B cell (primary cell): ENCODE data around the gene CFB. TPM values are rescaled to one million over a fixed set of nuclear protein-coding genes. Genes with fewer than 3 reads are reported as not detected.
A peak's percentile ranks its signal among the peaks of the same experiment; 100 is the strongest.

Experiments
- ATAC-seq: fragments of 200-7000 bp; cut with Tn5 transposase; one replicate; pipeline ENCODE4 v1.10.0; 2021; ENCODE audit warnings: low read depth, mild to moderate bottlenecking, moderate number of reproducible peaks, moderate library complexity
- CTCF ChIA-PET: fragments of 350-600 bp; sonication (Branson Sonifier 250); formaldehyde crosslinking; loops from one replicate; lab custom pipeline; 2021; ENCODE audit warnings: antibody characterized with exemption, inconsistent platforms; lab: Charles Lee
- POLR2A ChIA-PET: fragments of 350-600 bp; sonication (Branson Sonifier 250); formaldehyde crosslinking; loops from one replicate; lab custom pipeline; 2021; ENCODE audit warnings: antibody characterized with exemption; lab: Charles Lee
- DNase-seq: peaks from one replicate; pipeline ENCODE4 v3.0.0; 2013
- H2AFZ ChIP-seq: 2 replicates; pipeline ENCODE4 v1.6.1; 2012; ENCODE audit warnings: mild to moderate bottlenecking, low read depth, low read length; ENCODE audit not compliant: insufficient read depth, poor library complexity, severe bottlenecking
- H3K27ac ChIP-seq, 2 donors: 1 replicate in 1 of 2; 2 replicates in 1 of 2; pipeline ENCODE4 v1.5.1; 2012 to 2013; ENCODE audit warnings: low read length in 2 of 2, mild to moderate bottlenecking in 2 of 2, moderate library complexity in 1 of 2
- H3K27me3 ChIP-seq, 4 experiments: fragments of 200-600 bp in 1 of 4; sonication (generic) in 1 of 4; replicated peaks in 1 of 4; 1 replicate in 2 of 4; 2 replicates in 2 of 4; pipeline versions ENCODE4 v1.6.1 to v1.7.0; 2013 to 2016; ENCODE audit warnings: low read length in 3 of 4, mild to moderate bottlenecking in 2 of 4, mixed read lengths in 1 of 4, moderate library complexity in 1 of 4; ENCODE audit not compliant: insufficient read depth in 4 of 4, control insufficient read depth in 3 of 4; ENCODE audit errors: control extremely low read depth in 1 of 4
- H3K36me3 ChIP-seq, 2 experiments: replicated peaks in 1 of 2; 1 replicate in 1 of 2; 2 replicates in 1 of 2; pipeline versions ENCODE4 v1.6.1 to v1.7.1; 2013; ENCODE audit warnings: low read length in 1 of 2; ENCODE audit not compliant: insufficient read depth in 2 of 2, control insufficient read depth in 1 of 2; ENCODE audit errors: control extremely low read depth in 1 of 2, extremely low read depth in 1 of 2
- H3K4me1 ChIP-seq, 2 donors: fragments of 200-600 bp in 1 of 2; sonication (generic) in 1 of 2; 1 replicate in 1 of 2; 2 replicates in 1 of 2; pipeline versions ENCODE4 v1.5.1 to v1.6.1; 2013 to 2017; ENCODE audit warnings: low read length in 2 of 2; ENCODE audit not compliant: control insufficient read depth in 2 of 2, insufficient read depth in 2 of 2
- H3K4me2 ChIP-seq: replicated peaks from 2 replicates; pipeline ENCODE3; 2012; ENCODE audit warnings: mild to moderate bottlenecking, low read depth, low read length; ENCODE audit not compliant: poor library complexity, severe bottlenecking
- H3K4me3 ChIP-seq, 5 experiments: fragments of 200-600 bp in 1 of 5; sonication (generic) in 1 of 5; 1 replicate in 3 of 5; 2 replicates in 2 of 5; pipeline versions ENCODE4 v1.5.1 to v1.7.0; 2011 to 2016; ENCODE audit warnings: low read length in 4 of 5, mild to moderate bottlenecking in 4 of 5, low read depth in 2 of 5, control low read depth in 1 of 5, moderate library complexity in 1 of 5; ENCODE audit not compliant: insufficient read depth in 1 of 5; ENCODE audit errors: control extremely low read depth in 1 of 5, extremely low read depth in 1 of 5
- H3K79me2 ChIP-seq: fragments of 200-600 bp; sonication (generic); one replicate; pipeline ENCODE4 v1.6.0; 2016; ENCODE audit warnings: low read length; ENCODE audit not compliant: control insufficient read depth, insufficient read depth
- H3K9ac ChIP-seq: fragments of 200-600 bp; sonication (generic); 2 replicates; pipeline ENCODE4 v1.6.1; 2017; ENCODE audit warnings: mild to moderate bottlenecking, low read length, moderate library complexity
- H3K9me3 ChIP-seq, 3 donors: one replicate each; pipeline versions ENCODE4 v1.6.1 to v1.7.1; 2013; ENCODE audit warnings: low read length in 2 of 3; ENCODE audit not compliant: control insufficient read depth in 2 of 3, insufficient read depth in 1 of 3; ENCODE audit errors: control extremely low read depth in 1 of 3
- H4K20me1 ChIP-seq: 2 replicates; pipeline ENCODE4 v1.6.0; 2012; ENCODE audit warnings: mild to moderate bottlenecking, low read length; ENCODE audit not compliant: insufficient read depth, control insufficient read depth, poor library complexity, severe bottlenecking
- H3K27ac Mint-ChIP-seq: one replicate; pipeline ENCODE4 v1.8.0; 2021; ENCODE audit warnings: mixed read lengths
- H3K27me3 Mint-ChIP-seq: one replicate; pipeline ENCODE4 v1.8.0; 2021; ENCODE audit warnings: mixed read lengths
- H3K4me1 Mint-ChIP-seq: one replicate; pipeline ENCODE4 v1.8.0; 2021; ENCODE audit warnings: mixed read lengths
- H3K4me3 Mint-ChIP-seq: one replicate; pipeline ENCODE4 v1.8.0; 2021; ENCODE audit warnings: mixed read lengths
- H3K9me3 Mint-ChIP-seq: one replicate; pipeline ENCODE4 v1.8.0; 2022; ENCODE audit warnings: mixed read lengths; ENCODE audit not compliant: insufficient read depth
- EZH2 ChIP-seq: IDR thresholded peaks from 2 replicates; pipeline ENCODE4 v1.6.1; 2012; ENCODE audit warnings: borderline replicate concordance, low read depth, mild to moderate bottlenecking, moderate library complexity, low read length; ENCODE audit not compliant: insufficient read depth, poor library complexity, severe bottlenecking
- WGBS: methylation state at CpG from one replicate; pipeline ENCODE4 v1.1.5; 2013; ENCODE audit warnings: missing lambda C conversion rate; ENCODE audit not compliant: insufficient coverage; 5-methylcytosine and 5-hydroxymethylcytosine counted together
- intact Hi-C: fragments of 100-400 bp; cut with micrococcal nuclease; formaldehyde crosslinking; loops from one replicate; pipeline ENCODE4 v1.10.0; 2022
- polyA plus RNA-seq: library from polyadenylated mRNA; depleted of rRNA; stranded (reverse); fragments of >200 nt; gene quantifications from 2 replicates; pipeline ENCODE4 v1.2.3, GENCODE V29; 2012
- total RNA-seq, 2 donors: library from RNA; stranded (reverse); fragments of 120-200 nt in 1 of 2; gene quantifications; 1 replicate in 1 of 2; 2 replicates in 1 of 2; pipeline versions ENCODE4 v1.2.3 to v1.2.4, GENCODE V29; 2013 to 2022
- TF ChIP-seq, protein P1 (sequence below): fragments of 200-600 bp; IDR thresholded peaks from one replicate; pipeline ENCODE4 v1.8.0; 2022; ENCODE audit warnings: antibody characterized with exemption, mild to moderate bottlenecking

Gene CFB
- total and polyA plus RNA-seq, 2 donors (not counting 1 experiment from before 2014, with no cell fraction given): not detected

DNA sequence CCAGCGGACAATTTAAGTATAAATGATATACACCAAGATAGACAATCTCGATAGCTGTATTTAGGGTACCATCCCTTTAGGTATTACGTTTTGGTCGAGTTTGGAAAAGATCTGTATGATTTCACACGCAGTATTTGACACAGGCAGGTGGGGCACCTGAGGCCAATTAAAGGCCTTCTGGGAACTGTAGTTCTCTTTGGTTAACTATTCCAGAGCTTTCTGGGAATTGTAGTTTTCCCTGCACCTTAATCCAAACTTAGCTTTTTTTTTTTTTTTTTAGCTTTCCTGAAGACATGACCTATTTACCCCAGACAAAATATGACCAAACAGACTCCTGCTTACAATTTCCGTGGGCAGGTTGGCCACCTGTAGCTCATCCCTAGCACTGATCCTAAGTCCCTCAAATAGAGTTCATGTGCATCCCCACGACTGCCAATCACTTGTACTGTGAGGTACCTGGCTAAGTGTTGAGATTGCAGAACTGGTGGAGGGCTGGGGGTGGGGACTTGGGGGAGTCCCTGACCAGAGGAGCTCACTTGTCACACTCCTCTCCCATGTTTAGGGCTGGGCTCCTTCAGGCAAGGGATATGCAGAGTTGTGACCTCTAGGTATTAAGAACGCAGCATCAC is 47.4 kb upstream of the CFB start:
- peaks cover 40% of the 10 kb centered on the region for H3K4me1 Mint-ChIP-seq
- H3K9me3 Mint-ChIP-seq: no peaks in the 10 kb centered on the region
- H3K27me3 ChIP-seq: no peaks in the 10 kb centered on the region
- peak overlapping the region; percentile 99 for H2AFZ ChIP-seq
- H3K27ac ChIP-seq: peak overlapping the region; percentile 76 to 85
- POLR2A ChIA-PET: interaction anchor here (0.6 to 1.5 kb wide), 11 partner anchors 36 to 1283 kb away, joined by 3 to 9 read pairs (median 4); partner anchors contain the start of genes BAG6, C6orf47, DDAH2 and DXO
- peaks cover 0 to 4% of the 10 kb centered on the region in 2 experiments for H3K36me3 ChIP-seq
- intact Hi-C loops: loop anchor here (1.0 to 5.0 kb wide), 4 partner anchors 161 to 299 kb away; partner anchors contain the start of genes CLIC1, CSNK2B and PRRC2A
- DNase-seq: peak; percentile 76
- peak overlapping the region; percentile 95 for H3K27ac Mint-ChIP-seq
- H4K20me1 ChIP-seq: no peaks in the 10 kb centered on the region
- H3K9ac ChIP-seq: peak overlapping the region; percentile 95
- no peaks in the 10 kb centered on the region for H3K27me3 Mint-ChIP-seq
- CTCF ChIA-PET: interaction anchor here (0.6 to 1.5 kb wide), 7 partner anchors 10 to 299 kb away, joined by 3 to 5 read pairs (median 3); no protein-coding TSS in a partner anchor
- H3K4me3 Mint-ChIP-seq: peak overlapping the region; percentile 96
- WGBS: 27% methylated on average over 3 of the region's 8 CpGs
- no peaks in the 10 kb centered on the region for H3K9me3 ChIP-seq
- peaks cover 4% of the 10 kb centered on the region for H3K79me2 ChIP-seq
- H3K4me3 ChIP-seq: peak overlapping the region; percentile 80 to 100 (median 94)
- peaks cover 16 to 33% of the 10 kb centered on the region in 2 donors for H3K4me1 ChIP-seq
- TF ChIP-seq EZH2: no peak
- H3K4me2 ChIP-seq: peak overlapping the region; percentile 96
- peak; percentile 18 for ATAC-seq

DNA sequence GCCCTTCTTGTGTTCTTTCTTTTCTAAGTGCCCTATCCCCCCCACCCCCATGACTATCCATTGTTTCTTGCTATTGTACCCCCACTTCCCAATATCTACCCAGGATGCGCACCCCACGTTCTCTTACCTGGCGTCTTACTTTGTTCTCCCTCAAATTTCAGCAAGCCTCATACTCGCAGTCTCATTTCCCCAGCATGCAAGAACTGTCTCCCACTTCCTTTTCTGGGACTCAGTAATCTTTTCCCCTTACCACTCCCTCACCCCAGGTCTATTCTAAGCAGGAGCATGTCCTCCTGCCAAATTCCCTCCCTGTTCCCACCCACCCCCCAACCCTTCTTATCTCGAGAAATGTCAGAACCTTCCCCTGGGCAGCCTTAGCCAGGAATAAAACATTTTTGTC is 46.7 kb upstream of the CFB start:
- peak overlapping the region; percentile 96 for H3K4me2 ChIP-seq
- peaks cover 4% of the 10 kb centered on the region for H3K79me2 ChIP-seq
- intact Hi-C loops: loop anchor here (5.0 kb wide), 3 partner anchors 162 to 298 kb away; partner anchors contain the start of genes CLIC1 and PRRC2A
- no peaks in the 10 kb centered on the region for H3K27me3 ChIP-seq
- DNase-seq (no peak), ATAC-seq (no peak)
- TF ChIP-seq, protein P1, sequence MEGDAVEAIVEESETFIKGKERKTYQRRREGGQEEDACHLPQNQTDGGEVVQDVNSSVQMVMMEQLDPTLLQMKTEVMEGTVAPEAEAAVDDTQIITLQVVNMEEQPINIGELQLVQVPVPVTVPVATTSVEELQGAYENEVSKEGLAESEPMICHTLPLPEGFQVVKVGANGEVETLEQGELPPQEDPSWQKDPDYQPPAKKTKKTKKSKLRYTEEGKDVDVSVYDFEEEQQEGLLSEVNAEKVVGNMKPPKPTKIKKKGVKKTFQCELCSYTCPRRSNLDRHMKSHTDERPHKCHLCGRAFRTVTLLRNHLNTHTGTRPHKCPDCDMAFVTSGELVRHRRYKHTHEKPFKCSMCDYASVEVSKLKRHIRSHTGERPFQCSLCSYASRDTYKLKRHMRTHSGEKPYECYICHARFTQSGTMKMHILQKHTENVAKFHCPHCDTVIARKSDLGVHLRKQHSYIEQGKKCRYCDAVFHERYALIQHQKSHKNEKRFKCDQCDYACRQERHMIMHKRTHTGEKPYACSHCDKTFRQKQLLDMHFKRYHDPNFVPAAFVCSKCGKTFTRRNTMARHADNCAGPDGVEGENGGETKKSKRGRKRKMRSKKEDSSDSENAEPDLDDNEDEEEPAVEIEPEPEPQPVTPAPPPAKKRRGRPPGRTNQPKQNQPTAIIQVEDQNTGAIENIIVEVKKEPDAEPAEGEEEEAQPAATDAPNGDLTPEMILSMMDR: no peak
- no peak for TF ChIP-seq EZH2
- no peaks in the 10 kb centered on the region for H3K9me3 Mint-ChIP-seq
- H3K27ac Mint-ChIP-seq: peak overlapping the region; percentile 69
- POLR2A ChIA-PET: interaction anchor here (0.6 to 1.5 kb wide), 5 partner anchors 37 to 1284 kb away, joined by 4 to 7 read pairs (median 6); partner anchors contain the start of genes BAG6, DXO and NEU1
- WGBS: 55% methylated on average over 5 of the region's 5 CpGs
- peaks cover 40% of the 10 kb centered on the region for H3K4me1 Mint-ChIP-seq
- H4K20me1 ChIP-seq: no peaks in the 10 kb centered on the region
- H3K27me3 Mint-ChIP-seq: no peaks in the 10 kb centered on the region
- no peak overlapping the region for H2AFZ ChIP-seq
- H3K9ac ChIP-seq: no peak overlapping the region
- peak overlapping the region; percentile 66 for H3K4me3 Mint-ChIP-seq
- no peaks in the 10 kb centered on the region for H3K36me3 ChIP-seq
- CTCF ChIA-PET: interaction anchor here (1.0 to 1.5 kb wide), 2 partner anchors 170 to 172 kb away, joined by 3 read pairs; no protein-coding TSS in a partner anchor
- no peak overlapping the region for H3K4me3 ChIP-seq
- no peaks in the 10 kb centered on the region for H3K9me3 ChIP-seq
- H3K4me1 ChIP-seq: peaks cover 16 to 33% of the 10 kb centered on the region in 2 donors
- peak overlapping the region in 1 of 2 donors; percentile 12 for H3K27ac ChIP-seq
